BE2C (cell line): ENCODE measurements around the gene LHFPL2.
"Not testable (repeated sequence)": the region's sequence is repeated elsewhere in the genome, so short reads cannot be mapped to it uniquely, and the experiment has no call there.

Experiments
- DNase-seq: peaks from one replicate; pipeline ENCODE4 v3.0.0-alpha.2; 2020
- H3K27me3 ChIP-seq: fragments of 250-450 bp; sonication (Bioruptor Pico); 2 replicates; pipeline ENCODE4 v1.5.1; 2020; ENCODE audit warnings: mild to moderate bottlenecking
- H3K36me3 ChIP-seq: fragments of 250-450 bp; sonication (Bioruptor Pico); 2 replicates; pipeline ENCODE4 v1.5.1; 2020; ENCODE audit warnings: mild to moderate bottlenecking
- H3K4me1 ChIP-seq: fragments of 250-450 bp; sonication (Bioruptor Pico); 2 replicates; pipeline ENCODE4 v1.5.1; 2020
- H3K4me3 ChIP-seq: 2 replicates; pipeline ENCODE4 v1.5.1; 2011; ENCODE audit warnings: low read depth, low read length
- H3K9me3 ChIP-seq: fragments of 250-450 bp; sonication (Bioruptor Pico); 2 replicates; pipeline ENCODE4 v1.5.1; 2020
- CTCF ChIP-seq: IDR thresholded peaks from 2 replicates; pipeline ENCODE4 v1.5.1; 2012; ENCODE audit warnings: mild to moderate bottlenecking, low read depth, low read length

Gene LHFPL2

DNA sequence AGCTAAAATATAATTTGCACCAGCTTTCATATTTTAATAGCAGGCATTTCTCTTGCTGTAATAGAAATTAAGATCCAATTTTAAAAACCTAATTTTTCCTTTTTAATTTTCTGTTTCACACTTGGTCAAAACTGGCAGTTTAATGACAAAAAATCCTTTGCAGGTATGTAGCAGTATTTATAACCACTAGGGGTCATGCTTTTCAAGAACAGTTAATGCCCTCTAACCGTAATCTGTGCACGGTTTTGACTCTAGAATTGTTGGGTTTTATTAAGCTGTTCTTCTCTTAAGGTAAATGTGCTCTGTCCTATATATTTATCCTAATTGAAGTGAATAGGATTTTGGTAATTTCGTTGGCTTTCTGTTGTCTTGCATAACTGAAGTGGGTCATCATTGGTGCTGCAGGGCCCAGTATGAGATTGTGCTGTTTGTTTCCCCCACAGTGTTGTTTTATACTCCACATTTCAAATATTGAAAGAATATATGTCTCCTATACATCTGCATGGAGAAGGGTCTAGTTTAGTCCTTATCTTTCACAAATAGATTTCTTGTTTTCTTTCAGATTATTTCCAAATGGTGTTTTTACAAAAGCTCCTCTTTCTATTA is 180.7 kb downstream of the LHFPL2 start:
- Histone ChIP-seq H3K36me3 (peaks cover 5% of the 10 kb centered on the region), H3K4me1 (no peaks in the 10 kb centered on the region; the same call in 1 of the 2 replicates), H3K4me3 (no peak overlapping the region), H3K9me3 (no peaks in the 10 kb centered on the region), H3K27me3 (no peaks in the 10 kb centered on the region)
- no peak for DNase-seq
- TF ChIP-seq CTCF: peak; percentile 81

DNA sequence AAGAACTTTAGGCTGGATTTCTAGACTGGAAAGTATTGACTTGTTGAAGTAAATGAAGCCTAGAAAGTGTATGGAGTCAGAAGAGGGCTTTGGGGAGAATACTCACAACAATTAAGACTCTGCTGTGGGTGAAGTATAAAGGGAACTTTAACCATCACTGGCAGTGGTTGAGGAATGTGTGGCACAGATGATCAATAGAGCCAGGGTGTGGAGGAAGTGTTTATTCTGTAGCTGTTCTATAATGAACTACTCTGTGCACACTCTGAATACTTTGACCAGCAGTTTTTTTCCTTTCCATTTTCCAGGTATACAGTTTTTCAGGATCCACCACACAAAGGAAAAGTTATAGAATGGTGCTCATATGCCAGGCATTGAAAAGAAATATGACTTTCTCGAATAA is 181.4 kb downstream of the LHFPL2 start:
- H3K9me3 ChIP-seq: no peaks in the 10 kb centered on the region
- H3K27me3 ChIP-seq: no peaks in the 10 kb centered on the region
- no peaks in the 10 kb centered on the region; the same call in 1 of the 2 replicates for H3K4me1 ChIP-seq
- H3K4me3 ChIP-seq: no peak overlapping the region
- DNase-seq: no peak
- TF ChIP-seq CTCF: no peak
- H3K36me3 ChIP-seq: peaks cover 5% of the 10 kb centered on the region

DNA sequence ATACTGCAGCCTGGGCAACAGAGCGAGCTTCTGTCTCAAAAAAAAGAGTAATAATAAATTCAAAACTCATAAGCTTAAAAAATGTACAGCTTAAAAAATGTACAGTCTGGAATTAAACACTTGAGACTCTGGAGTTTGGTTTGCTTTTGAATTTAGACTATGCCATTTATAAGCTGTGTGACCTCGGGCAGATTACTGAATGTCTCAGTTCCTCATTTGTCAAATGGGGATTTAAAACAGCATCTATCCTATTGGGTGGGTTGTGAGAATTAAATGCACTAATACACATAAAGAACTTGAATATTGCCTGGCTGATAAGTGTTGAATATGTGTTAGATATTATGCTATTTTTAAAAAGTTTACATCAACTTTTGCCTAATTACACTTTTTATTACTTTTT is 189.7 kb downstream of the LHFPL2 start:
- Histone ChIP-seq H3K4me1 (no peaks in the 10 kb centered on the region), H3K27me3 (no peaks in the 10 kb centered on the region), H3K36me3 (peaks cover 6% of the 10 kb centered on the region; the same call in 1 of the 2 replicates), H3K4me3 (no peak overlapping the region), H3K9me3 (no peaks in the 10 kb centered on the region)
- DNase-seq: no peak
- no peak for TF ChIP-seq CTCF

DNA sequence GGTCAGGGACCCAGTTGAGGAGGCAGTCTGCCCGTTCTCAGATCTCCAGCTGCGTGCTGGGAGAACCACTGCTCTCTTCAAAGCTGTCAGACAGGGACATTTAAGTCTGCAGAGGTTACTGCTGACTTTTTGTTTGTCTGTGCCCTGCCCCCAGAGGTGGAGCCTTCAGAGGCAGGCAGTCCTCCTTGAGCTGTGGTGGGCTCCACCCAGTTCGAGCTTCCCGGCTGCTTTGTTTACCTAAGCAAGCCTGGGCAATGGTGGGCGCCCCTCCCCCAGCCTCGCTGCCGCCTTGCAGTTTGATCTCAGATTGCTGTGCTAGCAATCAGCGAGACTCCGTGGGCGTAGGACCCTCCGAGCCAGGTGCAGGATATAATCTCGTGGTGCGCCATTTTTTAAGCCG is 191.1 kb downstream of the LHFPL2 start:
- not testable (repeated sequence) for DNase-seq, H3K36me3 ChIP-seq, H3K4me3 ChIP-seq, H3K4me1 ChIP-seq, H3K9me3 ChIP-seq, H3K27me3 ChIP-seq

DNA sequence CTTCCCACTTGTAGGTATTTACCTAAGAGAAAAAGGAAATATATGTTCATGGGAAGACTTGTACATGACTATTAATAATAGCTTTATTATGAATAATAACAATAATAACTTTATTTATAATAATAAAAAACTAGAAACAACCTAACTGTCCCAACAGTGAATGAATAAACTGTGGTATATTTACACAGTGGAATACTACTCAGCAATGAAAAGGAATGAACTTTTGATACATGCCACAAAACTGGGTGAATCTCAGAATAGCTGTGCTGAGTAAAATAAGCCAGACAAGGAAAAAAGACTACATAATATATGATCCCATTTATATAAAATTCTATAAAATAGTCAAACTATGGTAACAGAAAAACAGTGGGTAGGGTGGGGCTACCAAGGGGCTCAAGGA is 199.5 kb downstream of the LHFPL2 start:
- TF ChIP-seq CTCF: no peak
- no peaks in the 10 kb centered on the region for H3K4me1 ChIP-seq
- H3K27me3 ChIP-seq: no peaks in the 10 kb centered on the region
- no peaks in the 10 kb centered on the region for H3K9me3 ChIP-seq
- peaks cover 5% of the 10 kb centered on the region; the same call in 1 of the 2 replicates for H3K36me3 ChIP-seq
- no peak for DNase-seq
- no peak overlapping the region for H3K4me3 ChIP-seq

- Histone ChIP-seq H3K4me1 (no peaks in the 10 kb centered on the region), H3K27me3 (no peaks in the 10 kb centered on the region), H3K4me3 (no peak overlapping the region), H3K9me3 (no peaks in the 10 kb centered on the region), H3K36me3 (peaks cover 5% of the 10 kb centered on the region; the same call in 1 of the 2 replicates)
- no peak for TF ChIP-seq CTCF
- no peak for DNase-seq
Observed at GRCh38 chr5:78447775-78448424, 200.7 kb downstream of the LHFPL2 start.
